ENCODE data around the gene RIC8B. TPM values are rescaled to one million over a fixed set of nuclear protein-coding genes. Genes with fewer than 3 reads are reported as not detected.

The RIC8B gene
- total RNA-seq, 2 donors from 2014 or later, result 14.9 to 19.0 TPM

GRCh38 chr12:106913456-106913855 is 139.0 kb downstream of the RIC8B start:
- no peak overlapping the region for H3K27ac ChIP-seq
- no peaks in the 10 kb centered on the region for H3K9me3 ChIP-seq
- H3K36me3 ChIP-seq, result no peaks in the 10 kb centered on the region
- H3K4me3 ChIP-seq, result no peak overlapping the region
- DNase-seq (ENCODE audit: low spot score), result no peak
- no peak for TF ChIP-seq CTCF (IDR thresholded peaks at IDR 0.05)
- no peaks in the 10 kb centered on the region for H3K27me3 ChIP-seq
- H3K4me1 ChIP-seq, result no peaks in the 10 kb centered on the region

- Histone ChIP-seq H3K9me3 (no peaks in the 10 kb centered on the region), H3K27me3 (no peaks in the 10 kb centered on the region), H3K4me1 (no peaks in the 10 kb centered on the region), H3K36me3 (no peaks in the 10 kb centered on the region), H3K4me3 (no peak overlapping the region), H3K27ac (no peak overlapping the region)
- no peak for TF ChIP-seq CTCF (IDR thresholded peaks at IDR 0.05)
- no peak for DNase-seq (ENCODE audit: low spot score)
These were observed 140.5 kb downstream of the RIC8B start for GRCh38 chr12:106914796-106915634.

GRCh38 chr12:106915635-106916026 is 141.1 kb downstream of the RIC8B start:
- Histone ChIP-seq H3K4me3 (no peak overlapping the region), H3K27me3 (no peaks in the 10 kb centered on the region)
- DNase-seq (ENCODE audit: low spot score), result no peak

GRCh38 chr12:106917503-106917902 is 143.0 kb downstream of the RIC8B start:
- no peak overlapping the region for H3K27ac ChIP-seq
- no peaks in the 10 kb centered on the region for H3K9me3 ChIP-seq
- H3K4me3 ChIP-seq, result no peak overlapping the region
- H3K36me3 ChIP-seq, result no peaks in the 10 kb centered on the region
- no peak for TF ChIP-seq CTCF (IDR thresholded peaks at IDR 0.05)
- H3K4me1 ChIP-seq, result no peaks in the 10 kb centered on the region
- no peak for DNase-seq (ENCODE audit: low spot score)
- no peaks in the 10 kb centered on the region for H3K27me3 ChIP-seq

More at GRCh38 chr12:106915635-106916026, 141.1 kb downstream of the RIC8B start:
- Histone ChIP-seq H3K4me1 (no peaks in the 10 kb centered on the region), H3K27ac (no peak overlapping the region), H3K9me3 (no peaks in the 10 kb centered on the region), H3K36me3 (no peaks in the 10 kb centered on the region)
- no peak for TF ChIP-seq CTCF (IDR thresholded peaks at IDR 0.05)

GRCh38 chr12:106918746-106919145 is 144.3 kb downstream of the RIC8B start:
- Histone ChIP-seq H3K27ac (no peak overlapping the region), H3K36me3 (no peaks in the 10 kb centered on the region), H3K4me1 (no peaks in the 10 kb centered on the region), H3K27me3 (no peaks in the 10 kb centered on the region), H3K9me3 (no peaks in the 10 kb centered on the region), H3K4me3 (no peak overlapping the region)
- TF ChIP-seq CTCF (IDR thresholded peaks at IDR 0.05), result peak in 1 of 2 donors; percentile 62
- DNase-seq (ENCODE audit: low spot score), result no peak

Measured in right atrium auricular region (tissue), 2 donors.